ENCODE measurements around the gene MAMDC4. TPM values are rescaled to one million over a fixed set of nuclear protein-coding genes. Genes with fewer than 3 reads are reported as not detected.

MAMDC4 gene
- total RNA-seq, 1 experiment from 2014 or later: 6.7 TPM

GRCh38 chr9:136839229-136840139 is 12.7 kb upstream of the MAMDC4 start (continued):
- TF ChIP-seq SP1 (CRISPR knock-in tag; conservative IDR thresholded peaks at IDR 0.05) (no peak), NFATC4 (CRISPR knock-in tag; IDR thresholded peaks at IDR 0.05) (no peak), ZNF671 (CRISPR knock-in tag; IDR thresholded peaks at IDR 0.05) (no peak), SMAD3 (CRISPR knock-in tag; IDR thresholded peaks at IDR 0.05; ENCODE audit: borderline replicate concordance) (no peak)
- TF ChIP-seq, protein P1, sequence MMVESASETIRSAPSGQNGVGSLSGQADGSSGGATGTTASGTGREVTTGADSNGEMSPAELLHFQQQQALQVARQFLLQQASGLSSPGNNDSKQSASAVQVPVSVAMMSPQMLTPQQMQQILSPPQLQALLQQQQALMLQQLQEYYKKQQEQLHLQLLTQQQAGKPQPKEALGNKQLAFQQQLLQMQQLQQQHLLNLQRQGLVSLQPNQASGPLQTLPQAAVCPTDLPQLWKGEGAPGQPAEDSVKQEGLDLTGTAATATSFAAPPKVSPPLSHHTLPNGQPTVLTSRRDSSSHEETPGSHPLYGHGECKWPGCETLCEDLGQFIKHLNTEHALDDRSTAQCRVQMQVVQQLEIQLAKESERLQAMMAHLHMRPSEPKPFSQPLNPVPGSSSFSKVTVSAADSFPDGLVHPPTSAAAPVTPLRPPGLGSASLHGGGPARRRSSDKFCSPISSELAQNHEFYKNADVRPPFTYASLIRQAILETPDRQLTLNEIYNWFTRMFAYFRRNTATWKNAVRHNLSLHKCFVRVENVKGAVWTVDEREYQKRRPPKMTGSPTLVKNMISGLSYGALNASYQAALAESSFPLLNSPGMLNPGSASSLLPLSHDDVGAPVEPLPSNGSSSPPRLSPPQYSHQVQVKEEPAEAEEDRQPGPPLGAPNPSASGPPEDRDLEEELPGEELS (CRISPR knock-in tag; IDR thresholded peaks at IDR 0.05): no peak

GRCh38 chr9:136840140-136840876 is 11.8 kb upstream of the MAMDC4 start:
- no peaks in the 10 kb centered on the region for H3K9me3 Mint-ChIP-seq

More at GRCh38 chr9:136840140-136840876, 11.8 kb upstream of the MAMDC4 start:
- ChIA-PET CTCF (interaction anchor here (0.6 to 5.9 kb wide), 5 partner anchors 18 to 195 kb away, joined by 3 to 64 read pairs (median 4); no protein-coding TSS in a partner anchor), POLR2A (interaction anchor here (1.3 to 1.7 kb wide), 4 partner anchors 19 to 40 kb away, joined by 3 read pairs; no protein-coding TSS in a partner anchor)
- DNase-seq (ENCODE audit: low spot score): no peak
- TF ChIP-seq, protein P2, sequence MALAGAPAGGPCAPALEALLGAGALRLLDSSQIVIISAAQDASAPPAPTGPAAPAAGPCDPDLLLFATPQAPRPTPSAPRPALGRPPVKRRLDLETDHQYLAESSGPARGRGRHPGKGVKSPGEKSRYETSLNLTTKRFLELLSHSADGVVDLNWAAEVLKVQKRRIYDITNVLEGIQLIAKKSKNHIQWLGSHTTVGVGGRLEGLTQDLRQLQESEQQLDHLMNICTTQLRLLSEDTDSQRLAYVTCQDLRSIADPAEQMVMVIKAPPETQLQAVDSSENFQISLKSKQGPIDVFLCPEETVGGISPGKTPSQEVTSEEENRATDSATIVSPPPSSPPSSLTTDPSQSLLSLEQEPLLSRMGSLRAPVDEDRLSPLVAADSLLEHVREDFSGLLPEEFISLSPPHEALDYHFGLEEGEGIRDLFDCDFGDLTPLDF (CRISPR knock-in tag; IDR thresholded peaks at IDR 0.05): no peak
- TF ChIP-seq CBFB (CRISPR knock-in tag; IDR thresholded peaks at IDR 0.05; ENCODE audit: low read depth) (no peak), FOXK1 (CRISPR knock-in tag; IDR thresholded peaks at IDR 0.05) (no peak), ZNF532 (CRISPR knock-in tag; IDR thresholded peaks at IDR 0.05; ENCODE audit: borderline replicate concordance) (no peak), FOXJ3 (CRISPR knock-in tag; IDR thresholded peaks at IDR 0.05; ENCODE audit: borderline replicate concordance) (no peak)
- Mint-ChIP-seq H3K36me3 (no peaks in the 10 kb centered on the region), H3K27ac (no peak overlapping the region), H3K4me1 (peaks cover 23% of the 10 kb centered on the region), H3K4me3 (no peak overlapping the region), H3K27me3 (ENCODE audit: low read depth) (no peaks in the 10 kb centered on the region)
- ATAC-seq: no peak
